ENCODE results near the gene CLDND2. TPM values are rescaled to one million over a fixed set of nuclear protein-coding genes. Genes with fewer than 3 reads are reported as not detected.
A peak's percentile ranks its signal among the peaks of the same experiment; 100 is the strongest.

The CLDND2 gene
- total RNA-seq, 2 experiments from 2014 or later = 1.9 TPM; not detected in 1

DNA sequence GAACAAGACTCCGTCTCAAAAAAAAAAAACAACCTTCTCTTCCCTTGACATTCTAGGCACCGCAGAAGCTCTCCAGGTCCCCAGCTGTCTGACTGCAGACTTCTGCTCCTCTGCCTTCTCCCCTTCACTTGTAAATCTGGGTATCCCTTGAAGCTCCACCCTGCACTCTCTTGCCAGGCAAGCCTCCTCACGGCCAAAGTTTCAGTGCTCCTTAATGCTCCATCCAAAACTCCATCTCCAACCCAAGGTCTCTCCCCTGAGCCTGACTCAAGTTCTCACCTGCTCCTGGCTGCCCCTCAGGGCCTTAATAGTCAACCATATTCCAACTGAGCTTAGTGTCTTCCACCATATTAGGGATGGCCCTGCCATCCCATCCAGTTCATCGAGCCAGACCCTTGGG is 1.4 kb upstream of the CLDND2 start:
- no peak for DNase-seq (ENCODE audit: low spot score)

DNA sequence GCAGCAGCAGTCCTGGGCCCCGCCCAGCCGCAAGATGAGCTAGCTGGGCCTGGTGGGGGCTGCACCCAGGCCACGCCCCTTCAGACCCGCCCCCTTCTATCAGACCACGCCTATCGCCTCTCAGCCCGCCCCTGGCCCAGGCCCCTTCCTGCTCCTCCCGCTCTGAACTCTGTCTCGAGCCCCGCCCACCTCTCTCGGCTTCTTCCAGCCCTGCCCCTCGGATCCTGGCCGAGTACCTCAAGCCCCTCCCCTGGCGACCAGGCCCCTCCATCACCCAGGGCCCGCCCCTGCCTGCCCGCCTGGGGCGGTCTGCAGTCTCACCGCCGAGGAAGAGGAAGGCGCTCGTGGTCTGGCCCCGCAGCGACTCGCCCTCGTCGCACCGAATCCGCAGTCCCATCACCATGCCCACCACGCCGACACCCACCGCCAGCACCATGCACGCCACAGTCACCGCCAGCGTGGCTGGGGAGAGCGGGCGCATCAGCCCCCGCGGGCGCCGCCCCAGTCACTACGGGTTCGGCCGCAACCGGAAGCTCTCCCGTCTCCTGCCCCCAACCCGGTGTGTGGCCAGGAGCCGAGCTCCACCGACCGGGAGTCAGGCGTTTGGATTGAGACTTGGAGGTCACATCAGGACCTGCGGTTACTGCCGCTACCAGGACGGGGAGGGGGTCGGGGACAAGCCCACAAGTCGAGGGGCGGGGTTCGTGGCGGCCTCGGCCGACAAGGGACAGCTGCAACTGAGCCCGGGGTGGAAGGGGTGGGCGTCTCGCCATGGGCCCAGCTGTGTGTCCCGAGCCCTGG is 1.0 kb downstream of the CLDND2 start:
- intact Hi-C loops (cut with micrococcal nuclease; ENCODE audit: unreplicated experiment) = loop anchor here (1.0 to 2.0 kb wide), 2 partner anchors 28 to 49 kb away; partner anchors contain the start of gene SIGLEC10
- peaks cover 32% of the 10 kb centered on the region for H3K4me1 ChIP-seq (ENCODE audit: insufficient read depth, low read length, poor library complexity, severe bottlenecking)

More for the DNA sequence above, 1.4 kb upstream of the CLDND2 start:
- Histone ChIP-seq H3K9me3 (ENCODE audit: low read length) (no peaks in the 10 kb centered on the region), H3K4me3 (ENCODE audit: low read depth, low read length, poor library complexity, severe bottlenecking) (no peak overlapping the region), H3K36me3 (ENCODE audit: insufficient read depth, low read length) (no peaks in the 10 kb centered on the region), H4K20me1 (ENCODE audit: insufficient read depth, low read length) (no peaks in the 10 kb centered on the region), H3K9me2 (ENCODE audit: insufficient read depth, low read length) (no peaks in the 10 kb centered on the region), H3K4me1 (ENCODE audit: insufficient read depth, low read length, poor library complexity, severe bottlenecking) (peaks cover 23% of the 10 kb centered on the region), H3K4me2 (ENCODE audit: low read length) (no peak overlapping the region), H3K79me2 (ENCODE audit: insufficient read depth, low read depth, low read length) (peaks cover 8% of the 10 kb centered on the region; the same call in 1 of the 2 replicates), H3K27ac (ENCODE audit: low read depth, low read length, poor library complexity, severe bottlenecking) (no peak overlapping the region), H2AFZ (ENCODE audit: low read length) (no peak overlapping the region)
- ChIA-PET CTCF (ENCODE audit: unreplicated experiment) (no interaction called here), POLR2A (no interaction called here)
- no TSS peak for BruUV-seq (replicated peaks)
- TF ChIP-seq CTCF (conservative IDR thresholded peaks at IDR 0.05; ENCODE audit: low read length) (no peak), EZH2phosphoT487 (IDR thresholded peaks at IDR 0.05; ENCODE audit: borderline replicate concordance, low read depth, low read length) (no peak)
- intact Hi-C loops (cut with micrococcal nuclease; ENCODE audit: unreplicated experiment) = no loop called here

More for the DNA sequence above, 1.0 kb downstream of the CLDND2 start:
- Histone ChIP-seq H3K9me2 (ENCODE audit: insufficient read depth, low read length) (no peaks in the 10 kb centered on the region), H3K4me2 (ENCODE audit: low read length) (peak overlapping the region; percentile 95), H3K79me2 (ENCODE audit: insufficient read depth, low read depth, low read length) (peaks cover 10% of the 10 kb centered on the region; the same call in 1 of the 2 replicates), H3K27ac (ENCODE audit: low read depth, low read length, poor library complexity, severe bottlenecking) (peak overlapping the region; percentile 79), H2AFZ (ENCODE audit: low read length) (peak overlapping the region; percentile 73), H3K36me3 (ENCODE audit: insufficient read depth, low read length) (no peaks in the 10 kb centered on the region), H4K20me1 (ENCODE audit: insufficient read depth, low read length) (no peaks in the 10 kb centered on the region), H3K9me3 (ENCODE audit: low read length) (no peaks in the 10 kb centered on the region), H3K4me3 (ENCODE audit: low read depth, low read length, poor library complexity, severe bottlenecking) (peak overlapping the region; percentile 78)
- ChIA-PET POLR2A (interaction anchor here (0.7 to 1.3 kb wide), 5 partner anchors 28 to 347 kb away, joined by 3 to 6 read pairs (median 4); partner anchors contain the start of gene SIGLEC10), CTCF (ENCODE audit: unreplicated experiment) (interaction anchor here (0.6 kb wide), 1 partner anchor 28 kb away, joined by 3 read pairs; no protein-coding TSS in a partner anchor)
- BruUV-seq (replicated peaks) = TSS peak; percentile 54
- peak; percentile 98 for DNase-seq (ENCODE audit: low spot score)
- TF ChIP-seq CTCF (conservative IDR thresholded peaks at IDR 0.05; ENCODE audit: low read length) (no peak), EZH2phosphoT487 (IDR thresholded peaks at IDR 0.05; ENCODE audit: borderline replicate concordance, low read depth, low read length) (no peak)
